Adrenal gland (tissue), 12 donors: ENCODE results near the gene POLR3K. TPM values are rescaled to one million over a fixed set of nuclear protein-coding genes. Genes with fewer than 3 reads are reported as not detected.

ENCODE experiments used
- DNase-seq, 7 donors: peaks; one replicate each; pipeline ENCODE4 v3.0.0-alpha.2; 2019 to 2020
- H3K27ac ChIP-seq, 5 donors: fragments of 200-600 bp; sonication (generic) in 4 of 5; 1 replicate in 3 of 5; 2 replicates in 2 of 5; pipeline versions ENCODE4 v1.5.1 to v1.8.0; 2016 to 2020; ENCODE audit warnings: mild to moderate bottlenecking in 1 of 5
- H3K27me3 ChIP-seq: fragments of 200-600 bp; 2 replicates; pipeline ENCODE4 v1.8.0; 2021
- H3K36me3 ChIP-seq, 2 donors: fragments of 200-600 bp; replicated peaks in 1 of 2; 1 replicate in 1 of 2; 2 replicates in 1 of 2; pipeline versions ENCODE4 v1.5.1 to v1.8.0; 2018 to 2022
- H3K4me1 ChIP-seq, 2 donors: fragments of 200-600 bp; replicated peaks in 1 of 2; 1 replicate in 1 of 2; 2 replicates in 1 of 2; pipeline versions ENCODE4 v1.5.1 to v1.8.0; 2018 to 2021
- H3K4me3 ChIP-seq, 4 donors: fragments of 200-600 bp; sonication (generic) in 3 of 4; one replicate each; pipeline ENCODE4 v1.5.1; 2016 to 2018
- H3K9me3 ChIP-seq, 3 donors: fragments of 200-600 bp; sonication (generic) in 1 of 3; replicated peaks in 1 of 3; 1 replicate in 2 of 3; 2 replicates in 1 of 3; pipeline versions ENCODE4 v1.5.1 to v1.8.0; 2016 to 2021
- CTCF ChIP-seq, 6 experiments: fragments of 450-650 bp in 4 of 6; fragments of 200-600 bp in 2 of 6; sonication (generic) in 1 of 6; IDR thresholded peaks; 1 replicate in 5 of 6; 2 replicates in 1 of 6; pipeline versions ENCODE4 v1.5.1 to v1.8.0; 2016 to 2021; ENCODE audit warnings: antibody characterized with exemption in 6 of 6, mild to moderate bottlenecking in 2 of 6, moderate library complexity in 1 of 6
- POLR2A ChIP-seq, 2 donors: fragments of 450-650 bp; IDR thresholded peaks; one replicate each; pipeline ENCODE4 v1.6.1; 2017; ENCODE audit warnings: antibody characterized with exemption in 2 of 2, mild to moderate bottlenecking in 2 of 2, moderate library complexity in 1 of 2
- WGBS, 4 donors: extraction: QIAGEN DNeasy Blood & Tissue Kit in 2 of 4; methylation state at CpG; one replicate each; pipeline versions ENCODE4 v1.1.5 to v1.1.7; 2013 to 2017; 5-methylcytosine and 5-hydroxymethylcytosine counted together
- intact Hi-C, 2 donors: fragments of 100-400 bp; cut with DNase I; formaldehyde crosslinking; loops; one replicate each; pipeline versions ENCODE4 v1.14.1 to v1.15.0; 2022 to 2023
- polyA plus RNA-seq, 3 donors: library from polyadenylated mRNA; stranded (reverse); fragments of 200-250 nt in 2 of 3; fragments of 350-450 nt in 1 of 3; fragmentation: Illumina TruSeq in 1 of 3; extraction: RNeasy Lipid Tissue Mini Kit (QIAGEN cat#74804) in 1 of 3; gene quantifications; one replicate each; pipeline ENCODE4 v1.2.3, GENCODE V29; 2013 to 2014
- total RNA-seq, 9 donors: library from RNA; depleted of rRNA in 4 of 9; stranded (reverse); fragments of >200 nt in 4 of 9; fragments of 120-200 nt in 1 of 9; fragmentation: NEBNext Ultra II Directional in 1 of 9; extraction: Animal tissue kit (Norgen Biotek cat#: 25700) in 1 of 9; gene quantifications; one replicate each; pipeline versions ENCODE4 v1.1.0 to v1.2.4, GENCODE V29; 2013 to 2023
- donor health status: healthy with polysubstance abuse.
- donor health status: Bipolar disorder and iron deficiency.
- donor health status: DM: yes; HTN: yes; CAD: no.
- donor health status: DM: no; HTN: no; CAD: no.
- donor health status: DM: no; HTN: no; CAD: no.
- donor health status: DM: yes; HTN: yes; CAD: no.

Gene POLR3K
- total and polyA plus RNA-seq, 12 donors, result 3.6 to 21.4 (median 8.6) TPM

GRCh38 chr16:60929-61878, 7.8 kb upstream of the POLR3K start:
- Histone ChIP-seq H3K9me3 (no peaks in the 10 kb centered on the region), H3K27me3 (no peaks in the 10 kb centered on the region), H3K4me3 (no peak overlapping the region), H3K4me1 (no peaks in the 10 kb centered on the region), H3K27ac (no peak overlapping the region), H3K36me3 (peaks cover 0 to 24% of the 10 kb centered on the region in 2 donors)
- TF ChIP-seq POLR2A (IDR thresholded peaks at IDR 0.05), result no peak
- no peak for TF ChIP-seq CTCF (IDR thresholded peaks at IDR 0.05)
- intact Hi-C loops, result no loop called here
- DNase-seq, result no peak
- 83 to 86% (median 84%) methylated on average over 29 to 89 of the region's 89 CpGs for WGBS, 4 donors

GRCh38 chr16:60166-60565, 6.8 kb upstream of the POLR3K start:
- Histone ChIP-seq H3K9me3 (no peaks in the 10 kb centered on the region), H3K4me3 (no peak overlapping the region), H3K27ac (no peak overlapping the region), H3K36me3 (peaks cover 0 to 28% of the 10 kb centered on the region in 2 donors), H3K27me3 (no peaks in the 10 kb centered on the region), H3K4me1 (no peaks in the 10 kb centered on the region)
- no peak for TF ChIP-seq CTCF (IDR thresholded peaks at IDR 0.05)
- TF ChIP-seq POLR2A (IDR thresholded peaks at IDR 0.05), result no peak
- intact Hi-C loops, result no loop called here
- no peak for DNase-seq
- 79 to 87% (median 83%) methylated on average over 4 to 11 of the region's 11 CpGs for WGBS, 4 donors

GRCh38 chr16:59440-60059, 6.1 kb upstream of the POLR3K start:
- Histone ChIP-seq H3K4me1 (no peaks in the 10 kb centered on the region), H3K36me3 (peaks cover 0 to 28% of the 10 kb centered on the region in 2 donors), H3K4me3 (no peak overlapping the region), H3K9me3 (no peaks in the 10 kb centered on the region), H3K27me3 (no peaks in the 10 kb centered on the region), H3K27ac (no peak overlapping the region)
- no peak for TF ChIP-seq CTCF (IDR thresholded peaks at IDR 0.05)
- TF ChIP-seq POLR2A (IDR thresholded peaks at IDR 0.05), result no peak
- no peak for DNase-seq
- 80 to 89% (median 85%) methylated on average over 9 to 14 of the region's 14 CpGs for WGBS, 4 donors
- intact Hi-C loops, result no loop called here
